ENCODE data around the gene PEX7. TPM values are rescaled to one million over a fixed set of nuclear protein-coding genes. Genes with fewer than 3 reads are reported as not detected.
"Not testable (repeated sequence)": the region's sequence is repeated elsewhere in the genome, so short reads cannot be mapped to it uniquely, and the experiment has no call there.

PEX7 gene
- polyA plus RNA-seq, 1 donor = 7.4 TPM

DNA sequence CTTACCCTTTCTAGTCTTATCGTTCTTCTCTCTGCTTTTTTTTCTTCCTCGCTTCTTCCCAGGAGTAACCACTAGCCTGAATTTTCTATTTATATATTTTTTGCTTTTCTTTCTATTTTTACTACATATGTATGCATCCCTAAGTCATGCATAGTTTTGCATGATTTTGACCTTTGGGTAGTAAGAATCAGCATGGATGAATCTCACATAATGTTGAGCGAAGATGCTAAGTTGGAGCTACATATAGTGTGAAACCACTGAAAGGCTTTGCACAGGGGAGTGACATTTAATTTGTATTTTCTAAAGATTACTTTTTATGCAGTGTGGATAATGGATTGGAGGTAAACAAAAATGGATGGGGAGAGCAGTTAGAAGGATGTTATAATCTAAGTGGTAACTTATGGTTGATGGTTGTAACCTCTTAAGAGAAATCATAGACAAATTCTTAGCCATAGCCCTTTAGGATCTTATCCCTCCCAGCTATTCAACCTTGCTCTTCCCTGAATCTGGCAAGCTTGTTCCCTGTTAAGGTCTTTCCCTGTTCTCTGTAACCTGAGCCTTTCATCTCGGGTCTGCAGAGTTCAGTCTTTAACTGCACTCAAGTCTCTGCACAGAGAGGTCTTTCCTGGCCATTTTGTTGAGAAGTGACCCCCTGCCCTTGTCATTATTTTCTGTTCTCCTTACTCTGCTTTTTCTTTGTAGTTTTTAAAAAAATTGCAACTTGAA, 18.0 kb downstream of the PEX7 start:
- no peak for DNase-seq (ENCODE audit: low read depth)

GRCh38 chr6:136843210-136843609, 20.8 kb downstream of the PEX7 start:
- DNase-seq (ENCODE audit: low read depth) = no peak

GRCh38 chr6:136846046-136846445, 23.7 kb downstream of the PEX7 start:
- no peak for DNase-seq (ENCODE audit: low read depth)

DNA sequence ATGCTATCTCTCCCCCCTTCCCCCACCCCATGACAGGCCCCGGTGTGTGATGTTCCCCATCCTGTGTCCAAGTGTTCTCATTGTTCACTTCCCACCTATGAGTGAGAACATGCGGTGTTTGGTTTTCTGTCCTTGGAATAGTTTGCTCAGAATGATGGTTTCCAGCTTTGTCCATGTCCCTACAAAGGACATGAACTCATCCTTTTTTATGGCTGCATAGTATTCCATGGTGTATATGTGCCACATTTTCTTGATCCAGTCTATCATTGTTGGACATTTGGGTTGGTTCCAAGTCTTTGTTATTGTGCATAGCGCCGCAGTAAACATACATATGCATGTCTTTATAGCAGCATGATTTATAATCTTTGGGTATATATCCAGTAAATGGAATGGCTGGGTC, 24.1 kb downstream of the PEX7 start:
- DNase-seq (ENCODE audit: low read depth) = not testable (repeated sequence)

DNA sequence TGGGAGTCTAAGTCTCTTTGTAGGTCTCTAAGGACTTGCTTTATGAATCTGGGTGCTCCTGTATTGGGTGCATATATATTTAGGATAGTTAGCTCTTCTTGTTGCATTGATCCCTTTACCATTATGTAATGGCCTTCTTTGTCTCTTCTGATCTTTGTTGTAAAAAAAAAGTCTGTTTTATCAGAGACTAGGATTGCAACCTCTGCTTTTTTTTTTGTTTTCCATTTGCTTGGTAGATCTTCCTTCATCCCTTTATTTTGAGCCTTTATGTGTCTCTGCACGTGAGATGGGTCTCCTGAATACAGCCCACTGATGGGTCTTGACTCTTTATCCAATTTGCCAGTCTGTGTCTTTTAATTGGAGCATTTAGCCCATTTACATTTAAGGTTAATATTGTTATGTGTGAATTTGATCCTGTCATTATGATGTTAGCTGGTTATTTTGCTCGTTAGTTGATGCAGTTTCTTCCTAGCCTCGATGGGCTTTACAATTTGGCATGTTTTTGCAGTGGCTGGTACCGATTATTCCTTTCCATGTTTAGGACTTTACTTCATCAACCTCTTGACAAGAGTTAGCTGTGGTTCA, 27.7 kb downstream of the PEX7 start:
- not testable (repeated sequence) for DNase-seq (ENCODE audit: low read depth)

GRCh38 chr6:136859430-136859829, 37.0 kb downstream of the PEX7 start:
- no peak for DNase-seq (ENCODE audit: low read depth)

DNA sequence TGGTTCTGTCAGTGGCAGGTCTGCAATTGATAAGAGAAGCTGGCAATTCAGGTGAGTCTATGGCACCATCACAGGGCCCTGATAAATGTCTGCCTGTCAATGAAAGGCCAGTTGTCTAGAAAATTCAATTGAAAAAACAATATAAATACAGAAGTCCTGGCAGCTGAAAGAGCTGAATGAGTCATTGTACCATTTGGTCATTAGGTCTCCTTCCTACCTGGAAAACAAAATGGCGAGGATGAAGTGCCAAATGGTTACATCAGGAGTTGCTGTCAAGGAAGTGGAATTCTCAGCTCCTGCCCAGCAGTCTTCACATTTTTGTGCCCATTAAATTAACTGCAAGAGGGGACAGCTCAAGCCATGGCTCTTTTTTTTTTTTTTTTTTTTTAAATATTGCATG, 37.7 kb downstream of the PEX7 start:
- no peak for DNase-seq (ENCODE audit: low read depth)

GRCh38 chr6:136862662-136863061, 40.3 kb downstream of the PEX7 start:
- no peak for DNase-seq (ENCODE audit: low read depth)

- DNase-seq (ENCODE audit: low read depth) = no peak
Observed at GRCh38 chr6:136863752-136864151, 41.4 kb downstream of the PEX7 start.

DNA sequence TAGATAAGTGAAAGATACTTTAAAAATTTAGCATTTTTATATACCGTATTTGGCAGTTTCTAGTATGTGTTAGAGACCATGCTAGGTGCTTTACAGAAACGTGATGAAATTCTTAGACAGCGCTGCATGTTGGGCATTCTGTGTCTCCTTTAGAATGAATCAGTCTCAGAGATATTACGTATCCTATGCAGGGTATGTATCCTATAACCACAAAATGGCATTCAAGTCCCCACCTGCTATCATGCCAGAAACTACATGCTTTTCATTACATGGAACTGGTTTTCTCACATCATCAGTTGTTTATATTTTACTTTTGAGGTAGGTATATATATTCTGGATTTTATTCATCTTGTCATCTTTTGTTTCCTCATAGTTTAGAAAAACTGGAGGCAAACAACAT, 42.3 kb downstream of the PEX7 start:
- no peak for DNase-seq (ENCODE audit: low read depth)

DNA sequence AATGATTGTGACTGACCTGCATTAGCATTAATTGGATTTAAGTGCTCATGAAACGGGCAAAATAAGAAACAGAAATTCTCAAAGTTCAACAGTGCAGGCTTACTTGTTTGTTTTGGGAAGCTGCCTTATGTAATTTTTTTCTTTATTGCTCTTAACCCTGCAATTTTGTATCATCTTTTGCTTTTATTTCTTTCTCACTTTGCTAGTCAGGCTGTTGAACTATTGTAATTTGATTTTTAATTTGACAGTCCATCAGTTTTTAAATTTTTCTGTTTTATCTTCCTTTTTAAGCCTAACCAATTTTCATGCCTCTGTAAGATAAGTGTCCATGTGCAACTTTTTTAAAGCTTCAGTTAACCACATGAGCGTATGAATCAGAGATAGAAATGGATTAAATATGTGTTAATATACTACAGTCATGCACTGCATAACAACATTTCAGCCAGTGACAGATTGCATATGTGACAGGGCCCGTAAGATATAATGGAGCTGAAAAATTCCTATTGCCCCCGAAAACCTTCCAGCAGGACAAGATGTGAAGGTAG, 44.6 kb downstream of the PEX7 start:
- no peak for DNase-seq (ENCODE audit: low read depth)

- DNase-seq (ENCODE audit: low read depth) = no peak
Observed at GRCh38 chr6:136869451-136869850, 47.1 kb downstream of the PEX7 start.

- no peak for DNase-seq (ENCODE audit: low read depth)
Observed at GRCh38 chr6:136873748-136874147, 51.4 kb downstream of the PEX7 start.

DNA sequence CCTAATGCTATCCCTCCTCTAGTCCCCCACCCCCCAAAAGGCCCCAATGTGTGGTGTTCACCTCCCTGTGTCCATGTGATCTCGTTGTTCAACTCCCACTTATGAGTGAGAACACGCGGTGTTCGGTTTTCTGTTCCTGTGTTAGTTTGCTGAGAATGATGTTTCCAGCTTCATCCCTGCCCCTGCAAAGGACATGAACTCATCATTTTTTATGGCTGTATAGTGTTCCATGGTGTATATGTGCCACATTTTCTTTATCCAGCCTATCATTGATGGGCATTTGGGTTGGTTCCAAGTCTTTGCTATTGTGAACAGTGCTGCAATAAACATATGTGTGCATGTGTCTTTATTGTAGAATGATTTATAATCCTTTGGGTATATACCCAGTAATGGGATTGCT, 54.1 kb downstream of the PEX7 start:
- not testable (repeated sequence) for DNase-seq (ENCODE audit: low read depth)

GRCh38 chr6:136880748-136881460, 58.5 kb downstream of the PEX7 start:
- DNase-seq (ENCODE audit: low read depth) = no peak

DNA sequence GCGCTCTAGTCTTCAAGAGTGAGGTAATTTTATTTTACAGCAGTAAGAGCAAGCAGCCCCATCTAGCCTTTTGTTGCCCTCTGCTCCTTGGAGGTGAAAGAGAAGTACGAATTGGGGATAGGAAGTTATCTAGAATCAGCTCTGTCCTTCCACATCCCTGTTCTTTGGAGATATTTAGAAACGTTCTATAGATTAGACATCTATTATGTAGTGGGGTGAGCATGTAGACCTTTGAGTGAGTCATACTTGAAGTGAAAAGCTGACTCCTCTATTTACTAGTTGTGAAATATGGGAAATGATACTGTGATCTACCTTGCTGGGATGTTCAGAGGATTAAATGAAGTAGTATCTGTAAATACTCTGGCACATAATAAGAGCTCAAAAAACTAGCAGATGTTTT, 63.7 kb downstream of the PEX7 start:
- no peak for DNase-seq (ENCODE audit: low read depth)

DNA sequence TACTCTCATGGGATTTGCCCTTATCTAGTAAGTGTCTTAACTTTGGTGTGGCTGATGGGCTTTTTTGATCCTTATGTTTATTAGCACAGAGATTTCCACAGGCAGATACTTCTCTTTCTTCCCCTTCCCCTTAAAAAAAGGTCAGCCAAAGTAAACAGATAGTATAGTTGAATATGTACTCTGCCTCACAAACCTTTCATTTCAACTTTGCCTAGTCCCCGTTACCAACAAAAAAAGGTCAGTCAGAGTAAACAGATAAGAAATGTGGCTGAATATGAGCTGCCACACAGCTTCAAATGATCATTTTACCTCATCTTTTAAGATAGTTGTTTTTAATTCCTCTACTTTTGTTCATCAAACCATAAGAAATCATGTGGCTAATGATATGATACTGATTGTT, 65.6 kb downstream of the PEX7 start:
- DNase-seq (ENCODE audit: low read depth) = no peak

DNA sequence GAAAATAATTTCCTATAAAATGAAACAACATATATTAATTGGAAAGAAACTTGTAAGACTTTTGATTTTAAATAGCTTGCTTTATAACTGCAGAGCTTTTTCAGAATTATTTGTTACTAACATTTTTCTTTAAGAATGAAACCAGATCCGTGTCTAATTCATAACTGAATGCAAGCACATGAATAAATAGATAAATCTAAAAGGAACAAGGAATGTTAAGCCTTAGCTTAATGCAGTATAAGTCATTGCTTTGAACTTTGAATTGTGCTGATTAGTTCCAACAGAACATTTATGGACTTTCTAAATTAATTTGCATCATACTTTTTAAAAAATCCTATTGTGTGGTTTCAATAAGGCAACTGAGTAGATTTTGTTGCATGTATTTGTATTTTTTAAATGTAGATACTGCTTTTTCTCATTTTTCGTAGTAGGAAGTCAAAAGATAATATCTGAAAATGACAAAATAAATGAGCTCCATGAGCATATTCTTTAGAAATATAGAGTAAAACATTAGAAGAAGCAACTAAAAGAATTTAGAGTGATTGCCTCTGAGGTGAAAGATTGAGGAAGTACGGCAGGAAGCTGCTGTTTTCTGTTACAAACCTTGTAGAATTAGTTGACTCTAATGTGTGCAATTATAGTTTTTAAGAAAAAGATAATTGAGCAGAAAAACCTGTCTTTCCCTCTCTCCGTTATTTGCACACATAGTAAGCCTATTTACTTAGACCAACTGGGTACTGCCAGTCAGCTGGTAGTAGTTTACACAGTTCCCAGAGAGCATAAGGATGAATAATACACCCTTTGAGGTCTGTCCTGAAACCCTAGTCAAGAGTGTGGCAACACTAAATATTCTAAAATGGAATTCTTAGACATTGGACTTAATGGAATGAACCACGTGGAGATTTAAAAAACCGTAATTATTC, 67.1 kb downstream of the PEX7 start:
- DNase-seq (ENCODE audit: low read depth) = no peak

DNA sequence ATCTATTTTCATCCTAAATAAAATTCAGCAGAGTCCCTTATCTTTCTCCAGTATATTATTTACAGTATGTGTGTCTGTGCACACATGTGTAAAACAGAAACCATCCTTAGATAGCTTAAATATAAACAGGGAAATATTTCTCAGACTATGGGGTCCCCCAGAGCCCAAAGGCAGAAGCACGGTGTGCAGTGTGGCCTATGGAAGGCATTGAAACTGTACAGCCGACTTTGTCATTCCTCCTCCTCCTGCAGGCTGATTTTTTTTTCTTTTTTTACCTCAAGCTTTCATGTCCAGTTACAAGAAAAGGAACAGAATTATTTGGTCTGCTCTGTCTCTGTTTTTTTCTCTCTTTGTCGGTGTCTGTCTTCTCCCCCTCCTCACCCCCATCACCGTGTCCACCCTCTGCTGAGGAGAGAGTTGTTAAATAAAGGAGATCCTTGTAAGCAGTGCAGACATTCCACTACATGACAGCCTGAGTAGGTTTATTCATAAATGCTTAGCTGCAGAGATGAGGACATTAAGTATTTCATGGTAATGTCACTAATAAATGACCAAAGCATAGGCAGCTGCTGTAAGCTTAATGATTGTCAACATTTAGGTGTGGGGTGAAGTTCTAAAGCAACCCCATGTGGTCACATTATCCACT, 67.9 kb downstream of the PEX7 start:
- DNase-seq (ENCODE audit: low read depth) = no peak

DNA sequence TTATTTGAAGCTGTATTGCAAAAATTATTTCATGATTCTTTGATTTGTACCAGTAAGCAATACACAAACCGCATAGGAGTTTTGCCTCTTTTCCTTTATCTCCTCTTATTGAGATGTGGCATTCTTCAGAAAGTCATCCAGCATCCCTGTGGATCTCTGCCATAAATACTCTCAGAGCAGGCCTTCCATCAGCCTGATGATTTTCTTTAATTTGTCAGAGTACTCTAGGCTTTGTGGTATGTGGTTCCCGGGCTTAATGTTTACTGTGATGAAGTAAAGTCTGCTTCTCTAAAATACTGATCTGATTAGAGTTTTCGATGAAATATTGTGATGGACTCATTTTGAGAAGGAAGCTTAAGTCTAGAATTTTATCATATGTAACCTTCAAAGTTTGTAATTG, 68.6 kb downstream of the PEX7 start:
- DNase-seq (ENCODE audit: low read depth) = no peak

- no peak for DNase-seq (ENCODE audit: low read depth)
Observed at GRCh38 chr6:136893187-136893586, 70.8 kb downstream of the PEX7 start.

Measured in forelimb muscle (tissue), 1 donor.